ENCODE measurements around the gene GPS1. TPM values are rescaled to one million over a fixed set of nuclear protein-coding genes. Genes with fewer than 3 reads are reported as not detected.
A peak's percentile ranks its signal among the peaks of the same experiment; 100 is the strongest.

Gene GPS1
- total RNA-seq, 1 experiment from 2014 or later = 223 TPM

- Histone ChIP-seq H3K4me1 (replicated peaks) (peaks cover 28% of the 10 kb centered on the region), H3K4me3 (no peak overlapping the region)
- no peak for DNase-seq (ENCODE audit: low read depth in 1 of 2, low spot score in 2 of 2)
These were observed 2.6 kb upstream of the GPS1 start for GRCh38 chr17:82049106-82049505.

GRCh38 chr17:82049521-82049971 lies 2.2 kb upstream of the GPS1 start:
- H3K4me1 ChIP-seq (replicated peaks) = peaks cover 28% of the 10 kb centered on the region

More at GRCh38 chr17:82049106-82049505, 2.6 kb upstream of the GPS1 start:
- H3K36me3 ChIP-seq = peaks cover 60% of the 10 kb centered on the region
- no peak overlapping the region for H3K27ac ChIP-seq
- no peaks in the 10 kb centered on the region for H3K27me3 ChIP-seq (replicated peaks)
- H3K9me3 ChIP-seq (replicated peaks) = no peaks in the 10 kb centered on the region

DNA sequence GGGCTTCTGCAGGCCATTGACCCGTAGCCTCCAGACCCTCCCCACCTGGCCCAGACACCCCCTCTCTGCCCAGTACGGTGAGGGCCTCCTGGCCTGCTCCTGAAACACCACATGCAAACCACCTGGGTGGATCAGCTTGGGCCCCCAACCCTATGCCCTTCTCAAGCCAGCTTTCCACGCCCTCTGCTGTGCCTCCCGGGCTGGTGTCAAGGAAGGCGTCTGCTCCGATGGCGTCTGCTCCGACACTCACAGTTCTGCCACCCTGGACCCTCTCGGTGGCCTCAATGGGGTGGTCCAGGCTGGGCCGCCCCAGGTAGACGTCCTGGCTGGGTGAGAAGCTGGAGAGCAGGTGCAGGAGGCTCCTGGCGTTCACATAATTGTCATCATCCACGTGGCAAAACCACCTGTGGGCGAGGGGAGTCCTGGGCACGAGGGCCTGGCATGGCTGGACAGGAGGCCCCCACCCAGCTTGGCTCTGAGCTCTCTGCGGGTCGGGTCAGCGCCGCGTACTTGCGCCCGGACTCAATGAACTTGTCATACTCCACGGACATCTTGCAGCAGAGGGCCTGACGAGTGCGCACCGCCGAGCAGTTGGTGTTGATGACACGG lies 1.4 kb upstream of the GPS1 start:
- Histone ChIP-seq H3K27me3 (replicated peaks) (no peaks in the 10 kb centered on the region), H3K27ac (no peak overlapping the region), H3K4me3 (peak overlapping the region; percentile 100), H3K4me1 (replicated peaks) (peaks cover 28% of the 10 kb centered on the region), H3K9me3 (replicated peaks) (no peaks in the 10 kb centered on the region), H3K36me3 (peaks cover 71% of the 10 kb centered on the region)
- DNase-seq (ENCODE audit: low read depth in 1 of 2, low spot score in 2 of 2) = no peak

More at GRCh38 chr17:82049521-82049971, 2.2 kb upstream of the GPS1 start:
- Histone ChIP-seq H3K9me3 (replicated peaks) (no peaks in the 10 kb centered on the region), H3K36me3 (peaks cover 64% of the 10 kb centered on the region), H3K27ac (no peak overlapping the region), H3K27me3 (replicated peaks) (no peaks in the 10 kb centered on the region), H3K4me3 (no peak overlapping the region; the same call in 1 of the 2 replicates)
- DNase-seq (ENCODE audit: low read depth in 1 of 2, low spot score in 2 of 2) = no peak

DNA sequence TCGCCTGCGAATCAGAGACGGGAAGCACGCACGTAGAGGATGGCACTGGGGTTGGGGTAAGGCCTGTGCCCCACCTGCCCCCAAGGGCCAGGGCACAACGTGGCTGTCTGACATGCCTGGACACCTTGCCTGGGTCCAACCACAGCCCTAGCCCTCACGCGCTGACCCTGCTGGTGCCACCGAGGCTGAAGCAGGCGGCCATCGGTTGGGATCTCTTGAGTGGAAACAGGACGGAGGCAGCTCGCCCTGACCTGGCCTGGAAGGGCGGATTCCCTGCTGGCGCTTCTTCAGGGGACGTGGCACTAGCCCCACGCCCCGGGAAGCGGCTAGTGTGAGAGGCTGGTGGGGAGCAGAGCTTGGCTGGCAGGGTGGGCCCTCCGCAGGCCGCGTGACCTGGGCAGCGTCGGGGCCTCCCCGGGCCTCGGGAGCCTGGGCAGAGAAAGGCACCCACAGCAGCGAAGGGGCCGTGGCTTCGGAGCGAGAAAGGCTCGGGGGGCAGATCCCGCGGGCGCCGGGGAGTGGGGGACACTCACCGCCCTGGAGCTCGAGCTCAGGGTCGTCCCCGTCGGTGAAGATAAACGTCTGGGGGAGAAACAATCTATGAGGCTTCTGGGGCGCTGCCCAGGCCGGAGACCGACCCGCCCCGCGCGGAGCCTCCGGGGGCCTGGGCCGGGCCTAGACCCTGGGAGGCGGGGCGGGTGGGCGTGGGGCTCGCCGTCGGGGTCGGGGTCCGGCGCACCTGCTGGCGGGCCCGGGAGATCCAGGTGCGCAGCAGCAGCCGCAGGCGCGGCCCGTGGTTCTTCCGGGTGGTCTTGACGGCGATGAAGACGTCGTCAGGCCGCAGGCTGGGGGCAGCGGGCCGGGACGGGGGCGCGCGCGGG lies 697 bp upstream of the GPS1 start:
- Histone ChIP-seq H3K4me1 (replicated peaks) (peaks cover 28% of the 10 kb centered on the region), H3K27ac (no peak overlapping the region), H3K9me3 (replicated peaks) (no peaks in the 10 kb centered on the region), H3K36me3 (peaks cover 77% of the 10 kb centered on the region), H3K27me3 (replicated peaks) (no peaks in the 10 kb centered on the region), H3K4me3 (peak overlapping the region; percentile 100)
- DNase-seq (ENCODE audit: low read depth in 1 of 2, low spot score in 2 of 2) = no peak

DNA sequence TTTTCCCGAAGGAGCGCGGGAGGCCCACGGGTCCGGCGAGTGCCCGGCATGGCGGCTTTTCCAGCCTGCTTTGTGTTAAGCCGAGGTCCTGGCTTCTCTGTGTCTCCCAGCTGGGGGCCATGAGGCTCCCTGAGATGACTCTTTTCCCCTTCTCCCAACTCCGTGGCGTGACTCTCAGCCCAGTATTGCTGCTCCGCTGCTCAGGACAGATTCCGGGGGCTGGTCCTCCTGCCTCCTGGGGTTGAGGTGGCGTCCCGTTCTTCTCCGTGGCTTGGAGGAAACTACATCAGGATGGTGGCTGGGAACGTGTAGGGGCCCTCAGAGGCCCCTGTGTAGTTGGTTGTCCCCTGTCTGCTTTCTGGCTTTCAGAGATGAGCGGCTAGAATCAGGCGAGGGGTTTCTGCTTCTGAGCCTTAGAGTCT lies 951 bp downstream of the GPS1 start:
- H3K4me1 ChIP-seq (replicated peaks) = peaks cover 28% of the 10 kb centered on the region
- H3K9me3 ChIP-seq (replicated peaks) = no peaks in the 10 kb centered on the region
- DNase-seq (ENCODE audit: low read depth in 1 of 2, low spot score in 2 of 2) = no peak
- peaks cover 87% of the 10 kb centered on the region for H3K36me3 ChIP-seq
- H3K4me3 ChIP-seq = peak overlapping the region; percentile 100
- H3K27me3 ChIP-seq (replicated peaks) = no peaks in the 10 kb centered on the region
- no peak overlapping the region for H3K27ac ChIP-seq

- no peaks in the 10 kb centered on the region for H3K27me3 ChIP-seq (replicated peaks)
- peak overlapping the region; percentile 100 for H3K4me3 ChIP-seq
- H3K36me3 ChIP-seq = peaks cover 87% of the 10 kb centered on the region
- H3K27ac ChIP-seq = no peak overlapping the region
- H3K9me3 ChIP-seq (replicated peaks) = no peaks in the 10 kb centered on the region
- H3K4me1 ChIP-seq (replicated peaks) = peaks cover 28% of the 10 kb centered on the region
- no peak for DNase-seq (ENCODE audit: low read depth in 1 of 2, low spot score in 2 of 2)
These were observed 1.4 kb downstream of the GPS1 start for GRCh38 chr17:82053130-82053529.

DNA sequence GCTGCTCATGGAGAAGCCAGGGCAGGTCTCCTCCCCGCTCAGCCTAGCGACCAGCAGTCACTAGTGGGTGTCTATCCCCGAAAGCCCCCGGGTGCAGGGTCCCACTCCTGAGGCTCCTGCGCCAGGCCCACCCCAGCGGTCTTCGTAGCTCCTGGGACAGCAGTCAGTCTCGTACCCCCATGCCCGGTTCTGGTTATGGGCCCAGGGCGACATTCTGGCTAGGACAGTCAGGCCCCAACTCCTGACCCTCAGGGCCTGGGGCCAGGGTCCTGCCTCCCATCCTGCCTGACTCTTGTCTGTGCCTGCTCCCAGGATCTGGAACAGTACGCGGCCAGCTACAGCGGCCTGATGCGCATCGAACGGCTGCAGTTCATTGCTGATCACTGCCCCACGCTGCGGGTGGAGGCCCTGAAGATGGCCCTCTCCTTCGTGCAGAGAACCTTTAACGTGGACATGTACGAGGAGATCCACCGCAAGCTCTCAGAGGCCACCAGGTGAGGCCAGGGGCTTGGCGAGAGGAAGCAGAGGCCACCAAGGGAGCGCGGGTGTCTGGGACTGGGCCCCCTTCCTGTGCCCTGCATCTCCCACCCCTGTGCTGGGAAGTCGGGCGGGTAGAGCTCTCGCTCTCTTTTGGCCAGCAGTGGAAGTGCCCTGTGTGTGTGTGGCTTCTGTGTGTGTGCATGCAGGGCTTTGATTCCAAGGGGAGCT lies 2.0 kb downstream of the GPS1 start:
- Histone ChIP-seq H3K27ac (no peak overlapping the region), H3K4me1 (replicated peaks) (peaks cover 28% of the 10 kb centered on the region), H3K36me3 (peaks cover 87% of the 10 kb centered on the region), H3K27me3 (replicated peaks) (no peaks in the 10 kb centered on the region), H3K9me3 (replicated peaks) (no peaks in the 10 kb centered on the region), H3K4me3 (peak overlapping the region; percentile 100)
- DNase-seq (ENCODE audit: low read depth in 1 of 2, low spot score in 2 of 2) = no peak

GRCh38 chr17:82054351-82055022 lies 2.8 kb downstream of the GPS1 start:
- no peak for DNase-seq (ENCODE audit: low read depth in 1 of 2, low spot score in 2 of 2)
- Histone ChIP-seq H3K36me3 (peaks cover 87% of the 10 kb centered on the region), H3K27ac (no peak overlapping the region), H3K9me3 (replicated peaks) (no peaks in the 10 kb centered on the region), H3K4me3 (no peak overlapping the region), H3K27me3 (replicated peaks) (no peaks in the 10 kb centered on the region), H3K4me1 (replicated peaks) (peaks cover 28% of the 10 kb centered on the region)

DNA sequence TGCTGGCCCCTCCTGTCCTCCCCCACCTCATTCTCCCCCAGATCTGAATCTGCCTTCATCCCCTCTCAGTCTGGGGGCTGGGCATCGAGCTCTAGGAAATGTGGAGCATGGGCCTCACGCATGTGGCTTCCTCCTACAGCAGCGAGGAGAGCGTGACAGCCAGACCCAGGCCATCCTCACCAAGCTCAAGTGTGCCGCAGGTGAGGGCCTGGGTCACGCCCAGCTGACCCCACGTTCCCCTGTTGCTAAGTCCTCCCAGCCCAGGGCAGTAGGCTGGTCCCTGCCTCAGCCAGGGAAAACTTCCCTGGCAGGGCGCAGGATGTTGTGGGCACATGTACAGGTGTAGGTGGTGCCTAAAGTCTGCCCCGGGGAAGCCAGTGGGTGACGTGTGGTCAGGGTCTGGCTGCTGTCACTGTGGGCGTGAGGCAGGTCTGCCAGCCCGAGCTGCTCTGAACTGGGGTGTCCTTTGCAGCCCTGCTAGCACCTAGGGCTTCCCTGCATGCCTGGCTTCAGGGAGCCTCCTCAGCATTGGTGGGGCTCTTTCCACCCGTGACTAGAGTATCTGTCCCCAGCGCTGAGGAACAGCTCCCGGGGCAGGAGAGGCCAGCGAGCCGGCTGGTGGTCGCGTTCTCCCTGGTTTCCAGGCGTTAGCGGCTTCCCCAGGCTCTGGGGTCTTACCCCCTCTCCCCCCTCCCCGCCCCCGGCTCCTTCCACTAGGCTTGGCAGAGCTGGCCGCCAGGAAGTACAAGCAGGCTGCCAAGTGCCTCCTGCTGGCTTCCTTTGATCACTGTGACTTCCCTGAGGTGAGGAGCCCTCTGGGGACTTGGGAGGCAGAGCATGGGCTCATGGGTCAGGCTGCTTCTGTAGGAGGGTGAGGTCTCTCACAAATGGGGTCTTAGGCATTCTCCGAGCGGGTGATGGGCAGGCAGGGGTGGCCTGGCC lies 3.6 kb downstream of the GPS1 start:
- peaks cover 27% of the 10 kb centered on the region for H3K4me1 ChIP-seq (replicated peaks)
- no peak overlapping the region for H3K27ac ChIP-seq
- DNase-seq (ENCODE audit: low read depth in 1 of 2, low spot score in 2 of 2) = no peak
- no peaks in the 10 kb centered on the region for H3K9me3 ChIP-seq (replicated peaks)
- H3K4me3 ChIP-seq = no peak overlapping the region
- no peaks in the 10 kb centered on the region for H3K27me3 ChIP-seq (replicated peaks)
- peaks cover 87% of the 10 kb centered on the region for H3K36me3 ChIP-seq

DNA sequence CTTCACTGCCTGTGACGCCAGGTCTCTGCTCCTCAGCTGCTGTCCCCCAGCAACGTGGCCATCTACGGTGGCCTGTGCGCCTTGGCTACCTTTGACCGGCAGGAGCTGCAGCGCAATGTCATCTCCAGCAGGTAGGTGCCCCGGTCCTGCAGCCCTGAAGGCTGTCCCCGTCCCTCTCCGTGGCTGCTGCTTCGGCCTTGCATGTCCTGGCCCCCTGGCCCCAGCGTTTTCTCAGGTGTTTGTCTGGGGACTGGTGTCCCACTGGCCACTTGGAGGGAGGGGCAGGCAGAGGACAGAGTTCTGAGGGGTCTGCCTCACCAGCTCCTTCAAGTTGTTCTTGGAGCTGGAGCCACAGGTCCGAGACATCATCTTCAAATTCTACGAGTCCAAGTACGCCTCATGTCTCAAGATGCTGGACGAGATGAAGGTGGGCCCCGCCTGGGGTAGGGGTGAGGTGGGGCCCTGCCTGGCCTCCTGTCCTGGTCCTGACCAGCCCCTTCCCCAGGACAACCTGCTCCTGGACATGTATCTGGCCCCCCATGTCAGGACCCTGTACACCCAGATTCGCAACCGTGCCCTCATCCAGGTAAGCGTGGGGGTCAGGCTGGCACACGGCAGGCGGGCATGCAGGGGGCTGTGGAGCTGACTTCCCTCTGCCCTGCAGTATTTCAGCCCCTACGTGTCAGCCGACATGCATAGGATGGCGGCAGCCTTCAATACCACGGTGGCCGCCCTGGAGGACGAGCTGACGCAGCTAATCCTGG lies 4.4 kb downstream of the GPS1 start:
- Histone ChIP-seq H3K9me3 (replicated peaks) (no peaks in the 10 kb centered on the region), H3K27ac (no peak overlapping the region), H3K4me1 (replicated peaks) (peaks cover 20% of the 10 kb centered on the region), H3K36me3 (peaks cover 89% of the 10 kb centered on the region), H3K27me3 (replicated peaks) (no peaks in the 10 kb centered on the region), H3K4me3 (no peak overlapping the region)
- no peak for DNase-seq (ENCODE audit: low read depth in 1 of 2, low spot score in 2 of 2)

DNA sequence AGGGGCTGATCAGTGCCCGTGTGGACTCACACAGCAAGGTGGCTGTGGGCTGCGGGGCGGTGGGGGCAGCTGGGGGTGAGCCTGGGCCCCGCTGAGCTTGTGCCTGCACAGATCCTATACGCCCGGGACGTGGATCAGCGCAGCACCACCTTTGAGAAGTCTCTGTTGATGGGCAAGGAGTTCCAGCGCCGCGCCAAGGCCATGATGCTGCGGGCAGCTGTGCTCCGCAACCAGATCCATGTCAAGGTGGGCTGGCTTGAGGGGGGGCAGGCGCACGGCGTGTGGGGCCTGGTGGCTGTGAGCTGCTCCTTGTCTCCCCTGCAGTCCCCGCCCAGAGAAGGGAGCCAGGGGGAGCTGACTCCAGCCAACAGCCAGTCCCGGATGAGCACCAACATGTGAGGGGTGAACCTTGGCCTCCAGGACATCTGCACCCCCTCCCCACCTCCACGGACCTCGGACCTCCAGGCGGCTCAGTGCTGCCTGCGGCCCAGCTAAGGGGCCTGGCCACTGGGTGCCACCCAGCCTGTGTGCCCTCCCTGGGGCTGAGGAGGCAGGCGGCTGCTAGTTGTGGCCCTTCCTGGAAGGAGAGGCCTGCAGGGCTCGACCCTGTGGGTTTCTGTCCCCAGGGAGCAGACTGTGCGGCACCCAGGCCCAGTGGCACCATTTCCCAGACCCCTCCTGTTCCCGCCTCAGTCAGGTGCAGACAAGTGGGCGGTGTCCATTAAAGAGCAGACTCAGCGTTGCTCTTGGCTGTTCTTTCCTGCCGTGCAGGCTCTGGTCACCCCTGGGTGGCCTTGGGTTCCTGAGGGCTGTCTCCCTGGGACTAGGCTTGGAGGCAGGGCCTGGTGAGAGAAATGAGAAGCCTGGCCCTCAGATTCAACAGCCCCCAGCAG lies 5.3 kb downstream of the GPS1 start:
- no peaks in the 10 kb centered on the region for H3K27me3 ChIP-seq (replicated peaks)
- no peaks in the 10 kb centered on the region for H3K9me3 ChIP-seq (replicated peaks)
- H3K4me3 ChIP-seq = no peak overlapping the region
- no peak for DNase-seq (ENCODE audit: low read depth in 1 of 2, low spot score in 2 of 2)
- peaks cover 92% of the 10 kb centered on the region for H3K36me3 ChIP-seq
- H3K27ac ChIP-seq = no peak overlapping the region
- peaks cover 17% of the 10 kb centered on the region for H3K4me1 ChIP-seq (replicated peaks)

Measured in SJSA1 (cell line).